ENCODE results near the gene C22orf39.

Gene C22orf39

GRCh38 chr22:19396934-19397733 lies 50.4 kb downstream of the C22orf39 start:
- peak; percentile 37 for DNase-seq

- DNase-seq = peak; percentile 30
These were observed 51.0 kb downstream of the C22orf39 start for GRCh38 chr22:19396561-19396933.

- peak; percentile 35 for DNase-seq
These were observed 52.2 kb downstream of the C22orf39 start for GRCh38 chr22:19395276-19395675.

DNA sequence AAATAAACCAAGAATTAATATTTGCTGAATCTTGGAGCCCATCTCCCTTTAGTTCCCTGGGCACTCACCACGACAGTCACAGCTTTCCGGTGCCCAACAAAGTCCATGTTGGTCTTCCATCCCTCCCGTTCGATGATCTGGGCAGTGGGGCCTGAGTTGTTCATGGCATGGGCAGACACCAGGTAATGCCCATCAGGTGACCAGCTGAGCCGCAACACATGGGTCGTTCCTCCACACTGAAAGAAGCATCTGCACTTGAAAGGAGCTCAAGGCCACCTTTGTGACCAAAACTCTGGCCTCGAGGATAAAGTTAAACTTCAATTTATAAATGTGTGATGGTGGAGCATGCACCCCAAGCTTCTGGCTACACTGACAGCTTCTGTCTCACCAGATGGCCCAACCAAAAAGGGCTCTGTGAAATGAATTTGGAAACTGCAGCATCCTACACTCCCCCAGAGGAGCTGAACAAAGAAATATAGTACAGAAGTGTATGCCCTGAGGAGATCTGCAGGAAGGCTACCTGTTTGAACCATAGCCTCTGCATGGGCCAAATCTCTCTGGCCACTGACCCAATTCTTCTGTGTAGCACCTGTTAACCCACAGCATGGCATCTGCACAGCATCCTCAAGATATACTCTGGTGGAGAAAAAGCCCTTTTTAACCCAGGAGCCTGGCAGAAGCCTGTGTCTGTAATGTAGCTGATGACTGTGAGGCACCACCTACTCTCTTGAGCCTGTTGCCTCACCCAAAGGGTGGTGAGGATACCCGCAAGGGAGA lies 53.0 kb downstream of the C22orf39 start:
- peak; percentile 36 for DNase-seq

DNA sequence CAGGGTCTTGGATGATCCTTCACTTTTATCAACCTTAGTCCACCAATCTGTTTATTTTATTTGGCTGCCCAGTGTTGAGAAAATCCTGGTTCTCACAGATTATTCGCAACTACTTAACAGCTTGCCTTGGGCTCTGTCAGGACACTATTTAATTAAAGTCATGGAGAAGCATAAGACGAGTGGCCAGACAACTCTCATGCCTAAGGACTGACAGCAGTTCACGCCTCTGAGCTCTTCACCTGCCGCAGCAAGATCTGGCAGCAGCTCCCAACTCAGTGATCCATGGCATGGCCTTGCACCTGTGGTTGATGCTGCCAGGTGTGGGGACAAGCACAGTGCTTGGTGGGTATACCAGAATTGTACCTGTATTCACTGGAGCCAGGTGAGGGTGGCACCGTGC lies 53.8 kb downstream of the C22orf39 start:
- DNase-seq = peak; percentile 15
